ENCODE data around the gene ORAI1.
"Not testable (repeated sequence)": the region's sequence is repeated elsewhere in the genome, so short reads cannot be mapped to it uniquely, and the experiment has no call there.

ORAI1 gene

DNA sequence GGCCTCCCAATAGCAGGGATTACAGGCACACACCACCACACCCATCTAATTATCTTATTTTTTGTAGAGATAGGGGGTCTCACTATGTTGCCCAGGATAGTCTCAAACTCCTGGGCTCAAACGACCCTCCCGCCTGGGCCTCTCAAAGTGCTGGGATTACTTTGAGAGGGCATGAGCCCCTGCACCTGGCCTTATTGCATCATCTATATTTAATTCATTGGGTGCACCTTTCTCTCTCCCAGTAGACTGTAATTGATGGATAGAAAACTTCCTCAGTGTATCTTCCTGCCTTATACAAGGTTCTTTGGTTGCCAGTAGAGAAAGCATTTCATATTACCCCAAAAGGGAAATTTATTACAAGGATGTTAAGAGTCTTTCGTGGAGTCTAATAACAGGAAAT, 52.0 kb downstream of the ORAI1 start:
- TF ChIP-seq POLR2AphosphoS5 (IDR thresholded peaks at IDR 0.05; ENCODE audit: low read depth, low read length) (no peak), POLR2A (IDR thresholded peaks at IDR 0.05; ENCODE audit: low read depth, low read length) (no peak), TAF1 (IDR thresholded peaks at IDR 0.05; ENCODE audit: borderline replicate concordance, low read depth, low read length) (no peak)
- DNase-seq (ENCODE audit: insufficient read length) (no peak), FAIRE-seq (no peak)

DNA sequence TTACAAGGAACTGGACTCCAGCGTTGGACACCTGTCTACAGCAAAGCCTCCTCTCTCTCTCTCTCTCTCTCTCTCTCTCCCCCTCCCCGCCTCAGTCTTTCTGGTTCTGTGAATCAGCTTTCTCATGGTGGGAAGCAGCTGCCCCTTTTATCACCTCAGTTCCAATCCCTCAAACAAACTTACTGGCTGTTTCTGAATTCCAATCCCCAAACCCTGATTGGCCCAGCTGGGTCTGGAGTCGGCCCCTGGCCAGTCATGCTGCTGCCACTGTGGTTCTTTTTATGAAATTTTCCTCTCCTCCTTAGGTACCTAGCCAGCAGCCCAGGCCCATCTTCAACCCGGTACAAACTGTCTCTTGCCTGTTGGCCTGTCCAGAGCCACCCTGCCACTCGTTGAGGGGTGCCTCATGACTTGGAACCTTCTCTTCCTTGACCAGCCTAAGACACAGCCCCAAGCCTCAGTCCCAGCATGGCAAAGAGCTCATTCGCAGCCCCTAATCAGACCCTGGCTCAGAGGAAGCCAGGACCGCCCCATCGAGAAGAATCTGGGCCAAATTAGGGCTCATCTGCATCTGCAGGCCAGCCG, 52.5 kb downstream of the ORAI1 start:
- DNase-seq (ENCODE audit: insufficient read length) (no peak), FAIRE-seq (no peak)
- TF ChIP-seq POLR2AphosphoS5 (IDR thresholded peaks at IDR 0.05; ENCODE audit: low read depth, low read length) (no peak), TAF1 (IDR thresholded peaks at IDR 0.05; ENCODE audit: borderline replicate concordance, low read depth, low read length) (no peak), POLR2A (IDR thresholded peaks at IDR 0.05; ENCODE audit: low read depth, low read length) (no peak)

DNA sequence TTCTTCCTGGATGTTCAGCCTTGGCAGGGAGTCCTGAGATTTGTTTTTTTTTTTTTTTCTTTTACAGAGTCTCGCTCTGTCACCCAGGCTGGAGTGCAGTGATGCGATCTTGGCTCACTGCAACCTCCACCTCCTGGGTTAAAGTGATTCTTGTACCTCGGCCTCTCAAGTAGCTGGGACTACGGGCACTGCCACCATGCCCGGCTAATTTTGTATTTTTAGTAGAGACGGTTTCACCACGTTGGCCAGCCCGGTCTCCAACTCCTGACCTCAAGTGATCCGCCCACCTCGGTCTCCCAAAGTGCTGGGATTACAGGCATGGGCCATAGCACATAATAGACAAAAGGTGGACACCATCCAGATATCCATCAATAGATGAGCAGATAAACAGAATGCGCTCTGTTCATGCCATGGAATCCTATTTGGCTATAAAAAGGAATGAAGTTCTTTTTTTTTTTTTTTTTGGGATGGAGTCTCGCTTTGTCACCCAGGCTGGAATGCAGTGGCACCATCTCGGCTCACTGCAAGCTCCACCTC, 53.4 kb downstream of the ORAI1 start:
- not testable (repeated sequence) for DNase-seq (ENCODE audit: insufficient read length); FAIRE-seq

DNA sequence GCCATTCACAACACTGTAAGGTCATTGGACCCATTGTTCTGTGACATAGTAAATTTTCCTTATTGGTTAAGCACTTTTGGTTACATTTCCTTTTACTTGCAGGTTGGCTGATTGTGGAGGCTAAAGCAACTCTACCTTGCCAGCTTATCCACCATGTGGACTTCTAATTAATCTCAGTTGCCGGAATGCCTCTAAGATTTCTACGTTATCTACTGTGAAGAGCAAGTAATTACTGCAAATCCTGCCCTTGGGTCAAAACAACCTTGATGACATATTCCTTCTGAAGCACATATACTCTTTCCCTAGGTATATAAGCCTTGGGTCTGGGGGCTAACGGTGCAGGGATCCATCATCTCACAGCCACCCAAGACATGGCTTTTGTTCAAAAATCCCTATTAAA, 62.6 kb downstream of the ORAI1 start:
- TF ChIP-seq TAF1 (IDR thresholded peaks at IDR 0.05; ENCODE audit: borderline replicate concordance, low read depth, low read length) (no peak), POLR2A (IDR thresholded peaks at IDR 0.05; ENCODE audit: low read depth, low read length) (no peak), POLR2AphosphoS5 (IDR thresholded peaks at IDR 0.05; ENCODE audit: low read depth, low read length) (no peak)
- FAIRE-seq (no peak), DNase-seq (ENCODE audit: insufficient read length) (no peak)

DNA sequence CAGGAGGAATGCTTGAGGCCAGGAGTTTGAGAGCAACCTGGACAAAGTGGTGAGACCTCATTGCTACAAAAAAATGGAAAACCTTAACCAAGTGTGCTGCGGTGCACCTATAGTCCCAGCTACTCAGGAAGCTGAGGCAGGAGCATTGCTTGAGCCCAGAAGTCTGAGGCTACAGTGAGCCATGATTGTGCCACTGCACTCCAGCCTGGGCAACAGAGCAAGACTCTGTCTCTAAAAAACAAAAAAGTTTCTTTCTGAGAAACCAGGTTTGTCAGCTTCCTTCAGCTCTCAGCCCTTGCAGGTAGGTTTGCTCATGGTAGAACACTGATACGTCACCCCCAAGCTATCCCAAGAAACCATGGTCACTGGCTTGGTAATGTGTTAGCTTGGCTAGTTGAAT, 63.1 kb downstream of the ORAI1 start:
- FAIRE-seq (no peak), DNase-seq (ENCODE audit: insufficient read length) (no peak)
- TF ChIP-seq POLR2A (IDR thresholded peaks at IDR 0.05; ENCODE audit: low read depth, low read length), result no peak
- no peak for TF ChIP-seq POLR2AphosphoS5 (IDR thresholded peaks at IDR 0.05; ENCODE audit: low read depth, low read length)
- no peak for TF ChIP-seq TAF1 (IDR thresholded peaks at IDR 0.05; ENCODE audit: borderline replicate concordance, low read depth, low read length)
